Bronchial epithelial cell (primary cell): ENCODE measurements around the gene CPXM2. TPM values are rescaled to one million over a fixed set of nuclear protein-coding genes. Genes with fewer than 3 reads are reported as not detected.

Source experiments
- DNase-seq: peaks from one replicate; pipeline ENCODE4 v3.0.0-alpha.2; 2010; ENCODE audit warnings: low read depth
- FAIRE-seq: peaks from 2 replicates; lab custom pipeline; 2011; peaks lifted over from hg19 to GRCh38; lab: Jason Lieb, UNC
- H3K27me3 ChIP-seq: 2 replicates; pipeline ENCODE4 v1.5.1; 2011; ENCODE audit warnings: low read length; ENCODE audit not compliant: control insufficient read depth, insufficient read depth
- H3K36me3 ChIP-seq: 2 replicates; pipeline ENCODE4 v1.5.1; 2011; ENCODE audit warnings: low read length; ENCODE audit not compliant: control insufficient read depth, insufficient read depth
- H3K4me3 ChIP-seq: 2 replicates; pipeline ENCODE4 v1.5.1; 2011; ENCODE audit warnings: mild to moderate bottlenecking, low read depth, low read length, control low read depth
- CTCF ChIP-seq: IDR thresholded peaks from 2 replicates; pipeline ENCODE4 v1.5.1; 2011; ENCODE audit warnings: mild to moderate bottlenecking, moderate library complexity, low read length, control low read depth, inconsistent platforms; ENCODE audit not compliant: insufficient read depth, severe bottlenecking
- total RNA-seq: library from RNA; depleted of rRNA; stranded (reverse); fragments of >200 nt; gene quantifications from 2 replicates; pipeline ENCODE4 v1.2.1, GENCODE V29; 2014

CPXM2 gene
- total RNA-seq, result under 0.01 and 0.26 TPM in 2 replicates

GRCh38 chr10:123891144-123892071, at the start of gene CPXM2:
TSS of gene CPXM2 (minus strand) at chr10:123891807. CDS start at chr10:123891659, 148 bp downstream.
- no peak within 1 kb of the TSS for H3K4me3 ChIP-seq
- FAIRE-seq, result no peak

GRCh38 chr10:123939591-123939990, 48.0 kb upstream of the CPXM2 start:
- TF ChIP-seq CTCF, result no peak
- FAIRE-seq (no peak), DNase-seq (no peak)
- Histone ChIP-seq H3K27me3 (no peaks in the 10 kb centered on the region), H3K36me3 (no peaks in the 10 kb centered on the region), H3K4me3 (no peak overlapping the region)

More at GRCh38 chr10:123891144-123892071, at the start of gene CPXM2:
- Histone ChIP-seq H3K36me3 (no peaks in the 10 kb centered on the region), H3K27me3 (peaks cover 22% of the 10 kb centered on the region)
- TF ChIP-seq CTCF, result no peak
- DNase-seq, result no peak

GRCh38 chr10:123938890-123939289, 47.3 kb upstream of the CPXM2 start:
- no peak for TF ChIP-seq CTCF
- H3K4me3 ChIP-seq, result no peak overlapping the region
- FAIRE-seq, result no peak

GRCh38 chr10:123936426-123936825, 44.8 kb upstream of the CPXM2 start:
- TF ChIP-seq CTCF, result no peak
- H3K36me3 ChIP-seq, result no peaks in the 10 kb centered on the region
- DNase-seq (no peak), FAIRE-seq (no peak)
- H3K4me3 ChIP-seq, result no peak overlapping the region
- H3K27me3 ChIP-seq, result no peaks in the 10 kb centered on the region

More at GRCh38 chr10:123938890-123939289, 47.3 kb upstream of the CPXM2 start:
- Histone ChIP-seq H3K36me3 (no peaks in the 10 kb centered on the region), H3K27me3 (no peaks in the 10 kb centered on the region)
- DNase-seq, result no peak

- Histone ChIP-seq H3K36me3 (no peaks in the 10 kb centered on the region), H3K27me3 (no peaks in the 10 kb centered on the region), H3K4me3 (no peak overlapping the region)
- no peak for TF ChIP-seq CTCF
- FAIRE-seq (peak; percentile 92), DNase-seq (no peak)
Measured at GRCh38 chr10:123935680-123936079, 44.1 kb upstream of the CPXM2 start.
